Adipocyte (in vitro differentiated cells): Measurements from ENCODE around the gene HOXD4.

Experiments used
- DNase-seq: peaks from one replicate; pipeline ENCODE4 v3.0.0-alpha.2; 2015; ENCODE audit warnings: low read depth
- H3K27me3 ChIP-seq: replicated peaks from 2 replicates; pipeline ENCODE4 v1.7.0; 2013; ENCODE audit warnings: mild to moderate bottlenecking, low read length, moderate library complexity; ENCODE audit not compliant: control insufficient read depth, insufficient read depth
- H3K36me3 ChIP-seq: 2 replicates; pipeline ENCODE4 v1.7.0; 2013; ENCODE audit warnings: low read length, mild to moderate bottlenecking, moderate library complexity; ENCODE audit not compliant: control insufficient read depth, insufficient read depth, severe bottlenecking
- H3K4me1 ChIP-seq: 2 replicates; pipeline ENCODE4 v1.7.0; 2013; ENCODE audit warnings: mild to moderate bottlenecking, low read length, moderate library complexity; ENCODE audit not compliant: control insufficient read depth, insufficient read depth
- H3K4me3 ChIP-seq: 2 replicates; pipeline ENCODE4 v1.7.0; 2013; ENCODE audit warnings: mild to moderate bottlenecking, low read length, moderate library complexity
- H3K9ac ChIP-seq: 2 replicates; pipeline ENCODE4 v1.7.0; 2013; ENCODE audit warnings: mild to moderate bottlenecking, low read length, moderate library complexity
- H3K9me3 ChIP-seq: 2 replicates; pipeline ENCODE4 v1.7.0; 2013; ENCODE audit warnings: mild to moderate bottlenecking, low read length, moderate library complexity; ENCODE audit not compliant: control insufficient read depth

HOXD4 gene

DNA sequence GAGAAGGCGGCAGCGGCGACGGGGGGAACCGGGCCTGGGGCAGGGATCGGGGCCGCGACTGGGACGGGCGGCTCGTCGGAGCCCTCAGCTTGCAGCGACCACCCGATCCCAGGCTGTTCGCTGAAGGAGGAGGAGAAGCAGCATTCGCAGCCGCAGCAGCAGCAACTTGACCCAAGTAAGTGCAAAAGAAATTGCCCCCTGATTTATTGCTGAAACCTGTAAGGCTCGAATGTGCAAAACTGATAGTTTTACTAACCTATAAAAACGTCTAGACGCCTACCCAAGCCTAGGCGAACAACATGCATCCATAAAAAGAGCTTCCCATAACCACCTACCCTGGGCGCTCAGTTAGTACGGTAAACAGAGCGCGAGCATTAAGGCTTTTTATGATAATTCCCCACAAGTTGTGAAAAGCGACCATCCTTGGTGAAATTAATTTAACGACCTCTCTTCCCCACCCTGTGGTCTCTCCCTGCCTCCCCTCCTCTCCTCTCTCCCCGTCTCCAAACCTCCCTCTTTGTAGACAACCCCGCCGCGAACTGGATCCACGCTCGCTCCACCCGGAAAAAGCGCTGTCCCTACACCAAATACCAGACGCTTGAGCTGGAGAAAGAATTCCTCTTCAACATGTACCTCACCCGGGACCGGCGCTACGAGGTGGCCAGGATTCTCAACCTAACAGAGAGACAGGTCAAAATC is 27.8 kb upstream of the HOXD4 start:
- Histone ChIP-seq H3K4me1 (peaks cover 14% of the 10 kb centered on the region), H3K9ac (peak overlapping the region; percentile 86), H3K27me3 (peaks cover 30% of the 10 kb centered on the region), H3K9me3 (peaks cover under 1% of the 10 kb centered on the region), H3K4me3 (peak overlapping the region; percentile 89), H3K36me3 (no peaks in the 10 kb centered on the region)
- DNase-seq = no peak

DNA sequence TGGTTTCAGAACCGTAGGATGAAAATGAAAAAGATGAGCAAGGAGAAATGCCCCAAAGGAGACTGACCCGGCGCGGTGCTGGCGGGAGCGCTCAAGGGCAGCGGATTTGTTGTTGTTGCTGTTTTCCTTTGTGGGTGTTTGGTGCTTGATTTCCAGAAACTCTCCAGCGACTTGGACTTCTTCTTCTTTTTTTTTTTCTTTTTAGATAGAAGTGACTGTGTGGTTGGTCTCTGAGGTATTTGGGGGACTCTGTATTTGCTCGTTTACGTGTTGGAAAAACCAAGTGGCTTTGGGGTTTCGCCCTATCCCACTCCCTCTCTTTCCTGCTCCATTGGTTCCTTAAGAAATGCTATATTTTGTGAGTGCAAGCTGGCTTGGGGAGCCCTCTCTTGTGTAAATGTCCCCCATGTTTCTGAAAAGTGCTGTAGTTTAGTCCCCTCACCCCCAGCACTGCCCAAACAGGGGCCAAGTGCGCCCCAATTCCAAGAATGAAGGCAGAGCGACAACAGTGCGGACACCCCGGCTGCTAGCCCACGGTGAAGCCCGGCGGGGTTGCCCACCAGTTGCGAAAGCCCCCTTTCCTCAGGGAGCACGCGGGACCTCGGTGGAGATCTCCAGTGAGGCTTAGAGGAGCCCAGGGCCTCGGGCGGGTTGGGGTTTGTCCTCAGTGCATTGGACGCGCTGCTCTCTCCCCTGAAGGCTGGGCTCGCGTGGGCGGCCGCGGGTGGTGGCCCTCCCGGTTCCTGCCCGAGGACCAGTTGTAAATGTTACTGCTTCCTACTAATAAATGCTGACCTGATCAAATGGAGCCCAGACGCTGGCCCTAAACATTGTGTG is 27.0 kb upstream of the HOXD4 start:
- Histone ChIP-seq H3K9me3 (no peaks in the 10 kb centered on the region), H3K36me3 (no peaks in the 10 kb centered on the region), H3K27me3 (peaks cover 24% of the 10 kb centered on the region), H3K4me1 (peaks cover 14% of the 10 kb centered on the region), H3K9ac (peak overlapping the region; percentile 25), H3K4me3 (peak overlapping the region; percentile 89)
- DNase-seq = no peak

DNA sequence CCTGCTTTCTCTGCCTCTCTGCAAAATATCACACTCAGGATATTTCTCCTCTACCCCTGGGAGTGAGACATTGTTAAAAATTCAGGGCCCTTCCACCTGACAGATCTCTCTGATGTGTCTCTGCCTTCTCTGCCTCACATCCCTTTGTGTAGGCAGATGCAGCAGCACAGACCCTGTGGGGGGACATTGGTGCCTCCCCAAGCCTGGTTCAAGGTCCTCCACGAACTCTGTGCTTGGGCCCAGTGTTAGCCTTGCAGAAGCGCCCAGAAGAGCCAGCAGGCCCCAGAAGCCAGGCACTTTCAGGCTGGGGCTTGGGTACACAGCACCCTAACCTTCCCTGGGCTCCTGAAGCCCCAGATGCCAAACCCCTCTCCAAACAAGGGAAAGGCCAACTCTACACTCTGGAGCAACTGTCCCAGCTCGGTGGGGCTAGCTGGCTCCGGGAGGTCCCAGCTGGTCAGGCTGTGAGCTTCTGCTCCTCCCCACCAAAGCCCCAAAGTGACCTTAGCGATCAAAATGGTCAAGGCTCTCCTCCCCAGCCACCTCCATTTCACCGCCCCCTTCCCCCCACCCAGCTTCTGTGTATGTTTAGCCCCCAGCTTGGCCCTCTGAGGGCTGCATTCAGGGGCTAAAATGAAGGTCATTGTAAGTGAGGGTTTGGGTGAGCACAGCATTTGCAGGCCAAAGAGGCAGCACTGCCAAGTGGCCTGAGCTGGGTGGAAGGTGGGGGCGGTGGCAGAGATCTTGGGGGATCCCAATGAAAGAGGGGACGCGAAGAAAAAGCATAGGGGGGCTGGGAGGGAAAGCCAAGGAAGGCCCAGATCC is 26.2 kb upstream of the HOXD4 start:
- Histone ChIP-seq H3K27me3 (peaks cover 16% of the 10 kb centered on the region), H3K4me3 (no peak overlapping the region), H3K9ac (no peak overlapping the region), H3K36me3 (no peaks in the 10 kb centered on the region), H3K4me1 (peaks cover 14% of the 10 kb centered on the region), H3K9me3 (no peaks in the 10 kb centered on the region)
- no peak for DNase-seq

DNA sequence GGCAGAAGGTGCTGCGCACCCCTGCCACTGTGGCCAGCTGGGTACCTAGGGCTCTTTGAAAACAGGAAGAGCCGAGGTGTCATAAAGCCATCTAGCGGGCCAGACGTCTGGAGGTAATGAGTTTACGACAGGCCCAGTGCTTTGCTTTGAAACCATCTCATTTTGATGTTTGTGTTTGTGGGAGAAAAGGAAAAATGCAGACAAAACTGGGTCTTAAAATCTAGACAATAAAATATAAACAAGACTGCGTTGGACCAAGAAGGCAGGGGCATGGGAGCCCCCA is 25.6 kb upstream of the HOXD4 start:
- no peak for DNase-seq
- Histone ChIP-seq H3K9ac (no peak overlapping the region), H3K4me1 (peaks cover 14% of the 10 kb centered on the region), H3K36me3 (no peaks in the 10 kb centered on the region), H3K9me3 (no peaks in the 10 kb centered on the region), H3K4me3 (no peak overlapping the region), H3K27me3 (peaks cover 11% of the 10 kb centered on the region)

DNA sequence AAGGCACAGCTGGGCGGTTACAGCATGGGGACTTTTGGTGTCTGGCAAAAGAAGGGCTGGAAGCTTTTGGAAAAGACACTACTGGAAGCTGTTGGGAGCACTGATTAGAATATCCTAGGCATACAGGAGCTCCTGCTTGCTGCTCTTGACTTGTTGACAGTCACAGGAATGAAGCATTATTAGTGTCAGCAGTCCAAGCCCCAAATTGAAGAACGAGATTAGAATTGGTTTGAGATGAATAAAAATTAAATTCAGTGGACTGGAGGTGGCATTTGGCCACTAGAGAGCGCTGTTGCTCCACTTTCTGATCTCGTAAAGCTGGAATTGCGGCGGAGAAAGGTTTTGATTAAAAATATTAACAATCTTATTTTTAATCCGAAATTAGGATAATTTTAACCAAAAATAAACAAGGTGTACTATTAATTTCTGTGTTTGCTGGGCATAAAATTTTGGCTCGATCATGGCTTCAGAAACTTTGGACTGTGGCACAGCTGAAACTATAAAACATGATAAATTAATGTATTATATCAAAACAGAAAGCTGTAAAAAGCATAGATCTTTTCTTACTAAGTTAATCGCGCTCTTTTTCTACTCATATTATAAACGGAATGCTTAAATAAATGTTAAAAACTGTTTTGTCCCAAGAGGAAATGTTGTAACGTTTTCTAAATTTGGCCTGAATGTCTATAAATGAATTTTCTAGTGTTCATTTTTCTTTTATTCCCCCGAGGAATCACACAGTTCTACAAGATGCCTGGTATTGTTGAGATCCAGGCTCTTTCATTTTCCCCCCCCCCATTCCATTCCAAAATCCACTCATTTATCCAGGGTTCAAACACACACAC is 24.2 kb upstream of the HOXD4 start:
- H3K9ac ChIP-seq = peak overlapping the region; percentile 92
- no peaks in the 10 kb centered on the region for H3K36me3 ChIP-seq
- no peaks in the 10 kb centered on the region for H3K27me3 ChIP-seq
- H3K4me1 ChIP-seq = peaks cover 14% of the 10 kb centered on the region
- no peaks in the 10 kb centered on the region for H3K9me3 ChIP-seq
- peak overlapping the region; percentile 84 for H3K4me3 ChIP-seq
- peak; percentile 89 for DNase-seq

DNA sequence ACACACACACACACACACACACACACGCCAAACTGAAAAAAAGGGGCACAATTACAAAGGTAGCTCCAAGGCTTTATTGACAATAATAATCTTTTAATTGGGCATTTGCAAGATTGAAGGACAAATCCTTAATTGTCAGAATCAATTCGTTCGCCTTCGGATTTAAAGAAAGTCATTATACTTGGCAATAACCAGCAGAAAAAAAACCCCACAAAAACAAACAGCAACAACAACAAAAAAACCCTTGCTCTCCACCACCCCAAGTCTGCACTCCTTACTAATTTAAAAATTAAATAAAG is 23.6 kb upstream of the HOXD4 start:
- no peak for DNase-seq
- Histone ChIP-seq H3K9me3 (no peaks in the 10 kb centered on the region), H3K36me3 (no peaks in the 10 kb centered on the region), H3K9ac (peak overlapping the region; percentile 92), H3K4me1 (peaks cover 14% of the 10 kb centered on the region), H3K27me3 (no peaks in the 10 kb centered on the region), H3K4me3 (peak overlapping the region; percentile 84)

DNA sequence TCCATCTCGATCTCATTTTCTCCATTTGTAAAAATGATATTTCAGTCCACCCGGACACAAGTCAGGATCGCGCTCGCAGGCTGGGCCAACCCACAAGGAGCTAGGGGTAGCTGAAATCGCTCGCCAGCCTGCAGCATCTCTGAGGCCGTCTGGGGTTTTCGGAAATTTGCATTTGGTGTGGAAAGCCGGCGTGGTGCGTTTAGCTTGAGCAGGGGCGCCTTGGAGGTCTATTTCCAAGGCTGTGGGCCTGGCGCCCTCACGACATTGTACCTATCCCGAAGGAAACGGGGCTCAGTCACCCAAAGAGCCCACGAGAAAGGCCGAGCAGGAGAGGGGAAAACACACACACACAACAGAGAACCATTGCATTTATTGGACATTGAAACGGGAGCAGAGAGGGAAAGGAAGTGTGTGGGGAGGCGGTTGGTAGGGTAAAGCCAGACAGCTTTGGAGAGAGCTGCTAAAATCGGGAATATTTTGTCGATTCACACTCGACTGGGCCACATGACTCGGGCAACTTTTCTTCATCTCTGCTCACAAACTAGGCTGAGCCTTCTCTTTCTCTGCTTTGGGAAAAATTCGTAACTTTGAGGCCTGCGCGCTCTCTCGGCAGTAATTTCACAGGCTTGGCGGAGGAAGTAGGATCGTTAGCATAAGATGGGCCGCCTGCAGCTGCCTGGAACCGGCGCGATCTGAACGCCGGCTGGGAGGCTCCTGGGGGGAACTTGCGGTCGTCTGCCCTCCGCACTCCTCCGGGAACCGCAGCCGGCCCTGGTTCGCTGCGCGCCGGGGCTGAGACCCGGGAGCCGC is 23.0 kb upstream of the HOXD4 start:
- H3K4me3 ChIP-seq = peak overlapping the region; percentile 84

DNA sequence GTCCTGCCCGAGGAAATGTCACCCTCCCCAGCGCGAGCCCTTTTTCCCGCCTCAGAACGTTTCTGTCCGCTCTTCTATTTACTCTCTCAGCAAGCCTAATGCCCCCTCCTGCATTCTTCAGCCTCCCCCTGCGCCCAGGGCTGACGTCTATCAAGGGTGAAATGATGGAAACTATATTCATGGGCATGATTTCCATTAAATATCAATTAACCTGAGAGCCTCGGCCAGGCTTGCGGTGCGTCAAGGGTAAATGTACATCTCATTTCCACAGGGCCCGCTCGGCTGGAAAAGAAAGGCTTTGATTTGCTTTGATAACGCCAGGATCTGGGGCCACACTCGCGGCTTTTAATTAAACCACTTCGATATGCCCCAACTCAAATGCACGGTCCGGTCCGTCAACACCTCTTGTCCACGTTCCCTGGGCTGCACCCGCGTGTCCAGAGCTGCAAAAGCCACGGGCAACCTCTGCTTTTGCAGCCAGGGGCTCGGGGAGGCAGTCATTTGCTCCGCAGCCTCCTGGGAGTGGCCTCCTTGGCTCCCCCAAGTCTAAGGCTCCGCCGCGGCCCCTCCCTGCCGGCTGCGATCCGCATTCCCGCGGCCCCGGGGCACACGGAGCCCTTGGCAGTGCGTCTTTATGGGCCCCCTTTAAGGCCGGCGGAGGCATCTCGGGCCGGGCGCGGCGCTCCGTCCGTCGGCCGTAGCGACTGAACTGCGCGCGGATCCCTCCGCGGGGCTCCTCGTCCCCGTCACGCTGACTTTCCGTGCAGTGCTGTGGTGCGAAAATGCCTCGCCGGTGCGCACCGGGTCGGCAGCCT is 22.2 kb upstream of the HOXD4 start, which contains the start of gene HOXD8:
HOXD8 (plus strand) TSS at position 724 of the 815 bp plus-strand sequence. CDS start 662 bp downstream, outside the sequence.
- no peaks in the 10 kb centered on the region for H3K9me3 ChIP-seq
- peaks cover 23% of the 10 kb centered on the region for H3K4me1 ChIP-seq
- no peaks in the 10 kb centered on the region for H3K27me3 ChIP-seq
- no peaks in the 10 kb centered on the region for H3K36me3 ChIP-seq
- H3K9ac ChIP-seq = peak within 1 kb of the TSS; percentile 92
- peak; percentile 34 for DNase-seq
- H3K4me3 ChIP-seq = peak within 1 kb of the TSS; percentile 91

More for the DNA sequence above, 23.0 kb upstream of the HOXD4 start:
- no peaks in the 10 kb centered on the region for H3K27me3 ChIP-seq
- no peaks in the 10 kb centered on the region for H3K36me3 ChIP-seq
- H3K9ac ChIP-seq = peak overlapping the region; percentile 92
- peaks cover 20% of the 10 kb centered on the region for H3K4me1 ChIP-seq
- no peak for DNase-seq
- H3K9me3 ChIP-seq = no peaks in the 10 kb centered on the region

DNA sequence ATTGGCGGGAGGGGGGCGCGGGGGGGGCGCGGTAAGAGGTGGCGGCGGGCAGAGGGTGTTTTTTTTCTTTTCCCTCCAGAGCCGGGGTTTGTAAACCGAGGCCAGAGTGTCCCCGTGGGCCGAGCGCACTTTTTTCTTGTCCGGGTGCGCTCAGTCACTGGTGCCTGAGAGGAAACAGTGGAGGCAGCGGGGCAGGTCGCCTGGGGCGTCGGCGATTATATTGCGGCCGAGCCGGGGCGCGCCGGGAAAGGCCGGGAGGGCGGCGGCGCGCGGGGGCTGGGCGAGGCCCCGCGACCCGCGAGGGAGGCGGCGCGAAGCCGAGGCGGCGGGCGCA is 21.6 kb upstream of the HOXD4 start:
- H3K4me3 ChIP-seq = peak overlapping the region; percentile 91
- peak overlapping the region; percentile 92 for H3K9ac ChIP-seq
- DNase-seq = no peak

More for the DNA sequence above, 21.6 kb upstream of the HOXD4 start:
- no peaks in the 10 kb centered on the region for H3K36me3 ChIP-seq
- peaks cover 24% of the 10 kb centered on the region for H3K4me1 ChIP-seq
- no peaks in the 10 kb centered on the region for H3K9me3 ChIP-seq
- H3K27me3 ChIP-seq = no peaks in the 10 kb centered on the region
